HepG2 (cell line): ENCODE data around the gene NFS1. TPM values are rescaled to one million over a fixed set of nuclear protein-coding genes. Genes with fewer than 3 reads are reported as not detected.
A peak's percentile ranks its signal among the peaks of the same experiment; 100 is the strongest.

Experiments
- AFF4 ChIP-seq: sonication (generic); formaldehyde crosslinking; IDR thresholded peaks from 2 replicates; pipeline ENCODE4 v1.4.0; 2020; ENCODE audit warnings: missing genetic modification reagents
- ELK4 ChIP-seq: sonication (generic); formaldehyde crosslinking; IDR thresholded peaks from 2 replicates; pipeline ENCODE4 v1.9.0; 2021; ENCODE audit warnings: missing genetic modification reagents, borderline replicate concordance
- KLF6 ChIP-seq: IDR thresholded peaks from 2 replicates; pipeline ENCODE4 v1.8.0; 2016; ENCODE audit warnings: missing biosample characterization, missing genetic modification reagents
- MIER2 ChIP-seq: IDR thresholded peaks from 2 replicates; pipeline ENCODE4 v1.6.1; 2016; ENCODE audit warnings: missing biosample characterization, missing genetic modification reagents
- PLSCR1 ChIP-seq: sonication (generic); formaldehyde crosslinking; IDR thresholded peaks from 2 replicates; pipeline ENCODE4 v1.5.0; 2020; ENCODE audit warnings: missing genetic modification reagents, mild to moderate bottlenecking, borderline replicate concordance
- RARA ChIP-seq: IDR thresholded peaks from 2 replicates; pipeline ENCODE4 v1.6.1; 2016; ENCODE audit warnings: missing genetic modification reagents, missing compliant biosample characterization
- RARG ChIP-seq: sonication (generic); formaldehyde crosslinking; IDR thresholded peaks from 2 replicates; pipeline ENCODE4 v1.4.0; 2020; ENCODE audit warnings: low read depth, mild to moderate bottlenecking, missing genetic modification reagents
- U2AF2 ChIP-seq: fragments of 200-400 bp; formaldehyde crosslinking; IDR thresholded peaks from 2 replicates; pipeline ENCODE4 v1.6.1; 2017; ENCODE audit warnings: low read depth, mild to moderate bottlenecking, low read length
- ZFP36L2 ChIP-seq: sonication (generic); formaldehyde crosslinking; IDR thresholded peaks from 2 replicates; pipeline ENCODE4 v1.4.0; 2020; ENCODE audit warnings: missing genetic modification reagents
- ZNF10 ChIP-seq: sonication (generic); formaldehyde crosslinking; IDR thresholded peaks from 2 replicates; pipeline ENCODE4 v1.4.0; 2020; ENCODE audit warnings: mild to moderate bottlenecking, low read depth, missing genetic modification reagents, borderline replicate concordance
- ZNF589 ChIP-seq: sonication (generic); formaldehyde crosslinking; conservative IDR thresholded peaks from 2 replicates; pipeline ENCODE4 v1.8.0; 2022; ENCODE audit warnings: mild to moderate bottlenecking, moderate library complexity, missing genetic modification reagents
- ZNF609 ChIP-seq: sonication (generic); formaldehyde crosslinking; IDR thresholded peaks from 2 replicates; pipeline ENCODE4 v1.4.0; 2020; ENCODE audit warnings: mild to moderate bottlenecking, missing genetic modification reagents, borderline replicate concordance
- ZSCAN22 ChIP-seq: sonication (generic); formaldehyde crosslinking; IDR thresholded peaks from 2 replicates; pipeline ENCODE4 v1.4.0; 2020; ENCODE audit warnings: mild to moderate bottlenecking, missing genetic modification reagents
- polyA plus RNA-seq, 8 experiments: library from polyadenylated mRNA; depleted of rRNA in 3 of 8; stranded (reverse) in 7 of 8; unstranded in 1 of 8; fragments of >200 nt; fragmentation: Illumina TruSeq in 4 of 8; extraction: Trizol in 4 of 8; gene quantifications; 2 replicates each; pipeline versions ENCODE4 v1.2.1 to v1.2.3, GENCODE V29; 2011 to 2016; ENCODE audit warnings: low read depth in 4 of 8, missing spikeins in 1 of 8, mixed read lengths in 1 of 8; ENCODE audit not compliant: insufficient read depth in 1 of 8
- total RNA-seq, 5 experiments: library from RNA; depleted of rRNA; stranded (reverse); fragments of >200 nt; fragmentation: Illumina TruSeq; extraction: Trizol; gene quantifications; 2 replicates each; pipeline ENCODE4 v1.2.3, GENCODE V29; 2016; ENCODE audit warnings: low read depth in 1 of 5

NFS1 gene
- total and polyA plus RNA-seq, 2 of the 13 experiments (the other 11 are each of a cell fraction or from before 2014, with no cell fraction given): 65.9 to 88.1 TPM

- peak; percentile 73 for TF ChIP-seq ZNF609 (CRISPR knock-in tag)
- TF ChIP-seq ZNF589 (CRISPR knock-in tag): no peak; the same call in 1 of the 2 replicates
- TF ChIP-seq RARG (CRISPR knock-in tag): peak; percentile 98
- no peak for TF ChIP-seq ZFP36L2 (CRISPR knock-in tag)
- TF ChIP-seq AFF4 (CRISPR knock-in tag): peak; percentile 60; the same call in 1 of the 2 replicates
- no peak for TF ChIP-seq PLSCR1 (CRISPR knock-in tag)
- no peak for TF ChIP-seq U2AF2
- TF ChIP-seq ELK4: no peak
- TF ChIP-seq MIER2 (CRISPR knock-in tag): no peak; the same call in 1 of the 2 replicates
- peak; percentile 54 for TF ChIP-seq RARA (CRISPR knock-in tag)
- TF ChIP-seq KLF6 (CRISPR knock-in tag): peak; percentile 97
- peak; percentile 88 for TF ChIP-seq ZSCAN22
- TF ChIP-seq ZNF10: peak; percentile 72; the same call in 1 of the 2 replicates
Measured at GRCh38 chr20:35664466-35665206, 34.5 kb downstream of the NFS1 start, which contains the start of the genes CPNE1 and RBM12 (continued).
